ENCODE data around the gene USP5. TPM values are rescaled to one million over a fixed set of nuclear protein-coding genes. Genes with fewer than 3 reads are reported as not detected.

The USP5 gene
- total and polyA plus RNA-seq, 2 donors (not counting 1 experiment from before 2014, with no cell fraction given), result 35.1 to 59.7 TPM

DNA sequence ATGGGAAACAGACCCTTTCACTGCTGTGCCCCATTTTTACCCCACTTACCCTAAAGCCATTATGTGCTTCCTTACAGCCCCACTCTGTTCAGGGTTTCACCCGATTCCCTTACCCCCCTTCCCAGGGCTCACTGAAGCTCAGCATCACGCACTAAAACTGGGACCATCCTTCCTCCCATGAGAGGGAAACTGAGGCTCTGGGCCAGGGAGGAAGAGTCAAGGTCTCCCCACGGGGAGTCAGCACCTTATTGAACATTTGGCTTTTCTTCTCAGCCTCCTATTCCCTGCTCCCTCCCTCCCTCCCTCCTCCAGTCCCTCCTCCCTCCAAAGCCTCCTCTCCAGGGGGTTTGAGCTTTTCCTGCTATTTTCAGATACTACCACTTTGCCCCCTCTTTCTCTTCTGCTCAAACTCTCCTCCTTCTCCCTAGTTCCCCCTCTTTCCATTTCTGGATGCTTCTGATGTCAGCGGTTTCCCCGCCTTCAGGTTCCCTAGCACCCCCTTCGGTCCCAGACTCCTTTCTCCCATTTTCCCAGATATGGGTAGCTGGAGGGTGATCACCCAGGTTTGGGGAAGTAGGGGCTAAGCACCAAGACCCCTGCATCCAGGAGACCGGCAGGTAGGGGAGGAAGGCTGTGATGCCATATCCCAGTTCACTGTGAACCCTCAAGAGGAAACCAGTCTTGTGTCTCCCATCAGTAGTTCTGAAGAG, 29.4 kb upstream of the USP5 start:
- no peak for DNase-seq
- TF ChIP-seq EZH2 (IDR thresholded peaks at IDR 0.05; ENCODE audit: borderline replicate concordance, insufficient read depth, low read depth, low read length, poor library complexity, severe bottlenecking) (no peak), CTCF (IDR thresholded peaks at IDR 0.05) (no peak)
- Mint-ChIP-seq H3K27me3 (peaks cover 65% of the 10 kb centered on the region), H3K9me3 (ENCODE audit: insufficient read depth) (no peaks in the 10 kb centered on the region), H3K4me3 (no peak overlapping the region), H3K4me1 (peaks cover 19% of the 10 kb centered on the region), H3K27ac (no peak overlapping the region)
- CTCF ChIA-PET, result interaction anchor here (1.0 to 6.2 kb wide), 3 partner anchors 11 to 69 kb away, joined by 3 to 33 read pairs (median 31); partner anchors contain the start of gene MLF2
- Histone ChIP-seq H3K9ac (ENCODE audit: low read length) (no peak overlapping the region), H3K4me3 (ENCODE audit: control extremely low read depth in 1 of 5, extremely low read depth in 1 of 5, insufficient read depth in 1 of 5, low read depth in 2 of 5, low read length in 4 of 5) (no peak overlapping the region), H3K27me3 (replicated peaks in 1 of 4; ENCODE audit: control extremely low read depth in 1 of 4, control insufficient read depth in 3 of 4, insufficient read depth in 4 of 4, low read length in 3 of 4) (peaks cover 0 to 67% (median 29%) of the 10 kb centered on the region in 4 experiments), H3K4me2 (replicated peaks; ENCODE audit: low read depth, low read length, poor library complexity, severe bottlenecking) (no peak overlapping the region), H3K79me2 (ENCODE audit: control insufficient read depth, insufficient read depth, low read length) (no peaks in the 10 kb centered on the region), H3K27ac (ENCODE audit: low read length in 2 of 2) (no peak overlapping the region), H2AFZ (ENCODE audit: insufficient read depth, low read depth, low read length, poor library complexity, severe bottlenecking) (no peak overlapping the region), H3K4me1 (ENCODE audit: control insufficient read depth in 2 of 2, insufficient read depth in 2 of 2, low read length in 2 of 2) (peaks cover 21 to 23% of the 10 kb centered on the region in 2 donors), H3K36me3 (replicated peaks in 1 of 2; ENCODE audit: control extremely low read depth in 1 of 2, control insufficient read depth in 1 of 2, extremely low read depth in 1 of 2, insufficient read depth in 2 of 2, low read length in 1 of 2) (no peaks in the 10 kb centered on the region), H4K20me1 (ENCODE audit: control insufficient read depth, insufficient read depth, low read length, poor library complexity, severe bottlenecking) (no peaks in the 10 kb centered on the region), H3K9me3 (ENCODE audit: control extremely low read depth in 1 of 3, control insufficient read depth in 2 of 3, insufficient read depth in 1 of 3, low read length in 2 of 3) (peaks cover 0 to 13% (median 0%) of the 10 kb centered on the region in 3 donors)
- POLR2A ChIA-PET, result no interaction called here
- ATAC-seq (ENCODE audit: low read depth), result no peak
- intact Hi-C loops (cut with micrococcal nuclease), result no loop called here
- 71% methylated on average over 1 of the region's 7 CpGs for WGBS (ENCODE audit: insufficient coverage)

All from B cell (primary cell).